Stomach (tissue), 9 donors: ENCODE data around the gene FIGN. TPM values are rescaled to one million over a fixed set of nuclear protein-coding genes. Genes with fewer than 3 reads are reported as not detected.

Source experiments
- DNase-seq, 2 donors: peaks; one replicate each; pipeline versions ENCODE4 v3.0.0 to v3.0.0-alpha.2; 2013 to 2019
- H3K27ac ChIP-seq, 5 donors: fragments of 200-600 bp in 4 of 5; sonication (generic) in 4 of 5; one replicate each; pipeline ENCODE4 v1.5.1; 2013 to 2019; ENCODE audit warnings: mild to moderate bottlenecking in 1 of 5, moderate library complexity in 1 of 5
- H3K27me3 ChIP-seq, 3 donors: fragments of 200-600 bp; sonication (generic); one replicate each; pipeline ENCODE4 v1.5.1; 2017 to 2019; ENCODE audit warnings: mixed run types in 1 of 3
- H3K36me3 ChIP-seq, 4 donors: fragments of 200-600 bp; sonication (generic); 1 replicate in 3 of 4; 2 replicates in 1 of 4; pipeline ENCODE4 v1.5.1; 2016 to 2019
- H3K4me1 ChIP-seq, 4 donors: fragments of 200-600 bp; sonication (generic); one replicate each; pipeline ENCODE4 v1.5.1; 2016 to 2019
- H3K4me3 ChIP-seq, 4 donors: fragments of 200-600 bp; sonication (generic) in 3 of 4; one replicate each; pipeline ENCODE4 v1.5.1; 2016 to 2019; ENCODE audit warnings: mild to moderate bottlenecking in 1 of 4
- H3K9me3 ChIP-seq, 4 donors: fragments of 200-600 bp; sonication (generic); one replicate each; pipeline ENCODE4 v1.5.1; 2016 to 2019
- CTCF ChIP-seq, 7 experiments: fragments of 450-650 bp in 4 of 7; fragments of 200-600 bp in 3 of 7; sonication (generic) in 3 of 7; IDR thresholded peaks; one replicate each; pipeline ENCODE4 v1.5.1; 2016 to 2019; ENCODE audit warnings: antibody characterized with exemption in 7 of 7, control low read depth in 2 of 7, mild to moderate bottlenecking in 1 of 7
- EP300 ChIP-seq: sonication (generic); formaldehyde crosslinking; IDR thresholded peaks from one replicate; pipeline ENCODE4 v1.6.1; 2017; ENCODE audit warnings: antibody characterized with exemption
- POLR2A ChIP-seq, 4 donors: fragments of 450-650 bp; IDR thresholded peaks; one replicate each; pipeline ENCODE4 v1.6.1; 2016; ENCODE audit warnings: antibody characterized with exemption in 4 of 4, control low read depth in 2 of 4, mild to moderate bottlenecking in 1 of 4, moderate library complexity in 1 of 4
- POLR2AphosphoS5 ChIP-seq, 3 donors: sonication (generic); formaldehyde crosslinking; IDR thresholded peaks; one replicate each; pipeline ENCODE4 v1.6.1; 2016; ENCODE audit warnings: antibody characterized with exemption in 3 of 3
- WGBS, 5 donors: extraction: QIAGEN DNeasy Blood & Tissue Kit in 3 of 5; methylation state at CpG; one replicate each; pipeline versions ENCODE4 v1.1.5 to v1.1.7; 2013 to 2018; 5-methylcytosine and 5-hydroxymethylcytosine counted together
- intact Hi-C: fragments of 100-400 bp; cut with DNase I; formaldehyde crosslinking; loops from one replicate; pipeline ENCODE4 v1.15.1; 2023; ENCODE audit warnings: low total_unique reads
- polyA plus RNA-seq, 3 donors: library from polyadenylated mRNA; stranded (reverse); fragments of 200-250 nt; gene quantifications; one replicate each; pipeline ENCODE4 v1.2.3, GENCODE V29; 2013
- total RNA-seq, 5 donors: library from RNA; depleted of rRNA; stranded (reverse); fragments of >200 nt; gene quantifications; one replicate each; pipeline versions ENCODE4 v1.1.0 to v1.2.3, GENCODE V29; 2014 to 2016
- donor health status: healthy with polysubstance abuse.
- donor health status: Bipolar disorder and iron deficiency.
- donor health status: healthy.

FIGN gene
- total and polyA plus RNA-seq, 8 donors: 0.33 to 8.9 (median 2.3) TPM

- no peak for TF ChIP-seq EP300
- no peak for TF ChIP-seq POLR2A (IDR thresholded peaks at IDR 0.05)
- TF ChIP-seq POLR2AphosphoS5 (IDR thresholded peaks at IDR 0.05): no peak
- TF ChIP-seq CTCF (IDR thresholded peaks at IDR 0.05): no peak
- H3K9me3 ChIP-seq: no peaks in the 10 kb centered on the region
- H3K27me3 ChIP-seq: no peaks in the 10 kb centered on the region
- no peaks in the 10 kb centered on the region for H3K4me1 ChIP-seq
- no peak overlapping the region for H3K4me3 ChIP-seq
- WGBS, 5 donors: 68 to 96% (median 93%) methylated on average over 2 of the region's 2 CpGs
- no peak for DNase-seq
- H3K27ac ChIP-seq: no peak overlapping the region
- intact Hi-C loops: no loop called here
- H3K36me3 ChIP-seq: no peaks in the 10 kb centered on the region
Observed at GRCh38 chr2:163574309-163574708, 161.5 kb downstream of the FIGN start.

DNA sequence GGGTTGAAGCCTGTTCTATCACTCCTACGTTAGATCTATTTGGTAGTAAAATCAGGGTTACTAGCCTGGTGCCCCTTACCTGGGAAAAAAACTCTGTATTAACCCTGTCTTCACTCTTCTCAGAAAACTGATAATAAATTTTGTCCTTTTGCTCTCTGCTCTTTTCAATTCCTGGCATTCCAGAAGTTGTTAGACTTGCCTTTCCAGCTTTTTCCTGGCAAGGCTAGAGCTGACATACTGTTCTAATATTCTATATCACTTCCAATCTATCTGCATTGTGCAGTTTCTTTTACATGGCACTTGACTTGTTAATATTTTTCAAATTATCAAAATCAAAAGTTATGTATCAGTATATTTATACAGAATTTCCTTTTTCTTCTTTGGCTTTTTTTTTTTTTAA, 162.2 kb downstream of the FIGN start:
- Histone ChIP-seq H3K4me1 (no peaks in the 10 kb centered on the region), H3K36me3 (no peaks in the 10 kb centered on the region), H3K27me3 (no peaks in the 10 kb centered on the region), H3K4me3 (no peak overlapping the region), H3K9me3 (no peaks in the 10 kb centered on the region), H3K27ac (no peak overlapping the region)
- TF ChIP-seq POLR2AphosphoS5 (IDR thresholded peaks at IDR 0.05): no peak
- TF ChIP-seq CTCF (IDR thresholded peaks at IDR 0.05): no peak
- no peak for TF ChIP-seq EP300
- TF ChIP-seq POLR2A (IDR thresholded peaks at IDR 0.05): no peak
- 27 to 63% (median 44%) methylated on average over 1 of the region's 1 CpG for WGBS, 5 donors
- peak in 1 of 2 donors; percentile 48 for DNase-seq
- intact Hi-C loops: no loop called here

DNA sequence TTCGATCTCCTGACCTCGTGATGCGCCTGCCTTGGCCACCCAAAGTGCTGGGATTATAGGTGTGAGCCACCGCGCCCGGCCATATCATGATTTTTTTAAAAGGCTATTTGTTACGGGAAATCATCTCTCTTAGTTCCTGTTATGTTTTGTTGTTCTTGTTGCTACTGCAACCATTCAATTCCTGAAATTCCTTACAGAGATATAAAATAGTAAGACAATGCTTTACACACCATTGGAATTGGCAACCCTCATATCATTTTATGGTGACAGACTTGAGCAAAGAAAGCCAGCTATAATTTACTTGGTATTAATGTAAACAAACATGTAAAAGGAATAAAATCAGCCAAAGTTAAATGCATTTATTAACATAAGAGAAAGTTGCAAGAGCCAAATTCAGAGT, 163.0 kb downstream of the FIGN start:
- TF ChIP-seq POLR2A (IDR thresholded peaks at IDR 0.05) (no peak), POLR2AphosphoS5 (IDR thresholded peaks at IDR 0.05) (no peak), CTCF (IDR thresholded peaks at IDR 0.05) (no peak), EP300 (no peak)
- Histone ChIP-seq H3K27me3 (no peaks in the 10 kb centered on the region), H3K36me3 (no peaks in the 10 kb centered on the region), H3K4me1 (no peaks in the 10 kb centered on the region), H3K27ac (no peak overlapping the region), H3K9me3 (no peaks in the 10 kb centered on the region), H3K4me3 (no peak overlapping the region)
- intact Hi-C loops: no loop called here
- DNase-seq: no peak
- WGBS, 5 donors: 90 to 96% (median 92%) methylated on average over 7 of the region's 7 CpGs

GRCh38 chr2:163571423-163572102, 164.2 kb downstream of the FIGN start:
- no peak overlapping the region for H3K4me3 ChIP-seq
- no peaks in the 10 kb centered on the region for H3K27me3 ChIP-seq
- 47 to 69% (median 63%) methylated on average over 7 of the region's 7 CpGs for WGBS, 5 donors
- no peaks in the 10 kb centered on the region for H3K9me3 ChIP-seq
- H3K27ac ChIP-seq: peak overlapping the region in 4 of 5 donors; percentile 7 to 45 (median 16)
- no peaks in the 10 kb centered on the region for H3K36me3 ChIP-seq
- intact Hi-C loops: no loop called here
- TF ChIP-seq CTCF (IDR thresholded peaks at IDR 0.05) (no peak), POLR2AphosphoS5 (IDR thresholded peaks at IDR 0.05) (no peak), POLR2A (IDR thresholded peaks at IDR 0.05) (no peak), EP300 (no peak)
- H3K4me1 ChIP-seq: no peaks in the 10 kb centered on the region
- peak in 1 of 2 donors; percentile 17 for DNase-seq
